PC-3 (cell line): ENCODE data around the gene NUP93. TPM values are rescaled to one million over a fixed set of nuclear protein-coding genes. Genes with fewer than 3 reads are reported as not detected.
"Not testable (repeated sequence)": the region's sequence is repeated elsewhere in the genome, so short reads cannot be mapped to it uniquely, and the experiment has no call there.

Source experiments
- ATAC-seq: fragments of 200-7000 bp; cut with Tn5 transposase; 2 replicates; pipeline ENCODE4 v1.9.1; 2020; ENCODE audit warnings: mild to moderate bottlenecking, moderate library complexity
- BruUV-seq: library from RNA; stranded (reverse); fragments of 400-500 nt; replicated peaks from 2 replicates; lab custom pipeline; 2021; lab: Mats Ljungman, UMichigan
- CTCF ChIA-PET: fragments of 300-600 bp; sonication (Branson Sonifier 250); formaldehyde crosslinking; loops from one replicate; lab custom pipeline; 2022; ENCODE audit warnings: antibody characterized with exemption; lab: Charles Lee
- POLR2A ChIA-PET: fragments of 300-600 bp; sonication (Branson Sonifier 250); formaldehyde crosslinking; loops from one replicate; lab custom pipeline; 2022; ENCODE audit warnings: antibody characterized with exemption; ENCODE audit not compliant: unreplicated experiment; lab: Charles Lee
- DNase-seq: peaks from one replicate; pipeline ENCODE4 v3.0.0-alpha.2; 2015
- H2AFZ ChIP-seq: fragments of 300-600 bp; sonication (generic); 2 replicates; pipeline ENCODE4 v1.6.0; 2016; ENCODE audit warnings: antibody characterized with exemption, low read length
- H3F3A ChIP-seq: fragments of 300-600 bp; sonication (generic); one replicate; pipeline ENCODE4 v1.6.0; 2017; ENCODE audit warnings: antibody characterized with exemption, low read length, control low read depth, mild to moderate bottlenecking; ENCODE audit not compliant: unreplicated experiment
- H3K27ac ChIP-seq: fragments of 300-600 bp; sonication (generic); 2 replicates; pipeline ENCODE4 v1.5.1; 2016; ENCODE audit warnings: mild to moderate bottlenecking, low read length
- H3K27me3 ChIP-seq: fragments of 300-600 bp; sonication (generic); 2 replicates; pipeline ENCODE4 v1.6.1; 2016; ENCODE audit warnings: low read length, mixed read lengths
- H3K36me3 ChIP-seq: fragments of 300-600 bp; sonication (generic); 2 replicates; pipeline ENCODE4 v1.6.1; 2016; ENCODE audit warnings: low read depth, mixed run types, low read length, mixed read lengths
- H3K4me1 ChIP-seq: fragments of 300-600 bp; sonication (generic); 2 replicates; pipeline ENCODE4 v1.5.1; 2016; ENCODE audit warnings: low read length; ENCODE audit not compliant: insufficient read depth
- H3K4me2 ChIP-seq: fragments of 300-600 bp; sonication (generic); 2 replicates; pipeline ENCODE4 v1.6.0; 2016; ENCODE audit warnings: low read length
- H3K4me3 ChIP-seq: fragments of 300-600 bp; sonication (generic); 2 replicates; pipeline ENCODE4 v1.5.1; 2016; ENCODE audit warnings: mild to moderate bottlenecking, low read length, mixed read lengths
- H3K79me2 ChIP-seq: fragments of 300-600 bp; sonication (generic); 2 replicates; pipeline ENCODE4 v1.6.1; 2017; ENCODE audit warnings: low read length, mixed read lengths
- H3K9ac ChIP-seq: fragments of 300-600 bp; sonication (generic); 2 replicates; pipeline ENCODE4 v1.6.0; 2016; ENCODE audit warnings: mild to moderate bottlenecking, low read length
- H3K9me2 ChIP-seq: fragments of 300-600 bp; sonication (generic); replicated peaks from 2 replicates; pipeline ENCODE4 v1.6.1; 2016; ENCODE audit warnings: mixed run types, low read length, mixed read lengths
- H3K9me3 ChIP-seq: fragments of 300-600 bp; sonication (generic); 2 replicates; pipeline ENCODE4 v1.6.1; 2016; ENCODE audit warnings: low read length, mixed read lengths
- H4K20me1 ChIP-seq: fragments of 300-600 bp; sonication (generic); 2 replicates; pipeline ENCODE4 v1.6.1; 2016; ENCODE audit warnings: low read length, mixed read lengths
- EZH2 ChIP-seq: fragments of 300-600 bp; sonication (generic); IDR thresholded peaks from one replicate; pipeline ENCODE4 v1.6.1; 2017; ENCODE audit warnings: antibody characterized with exemption, mild to moderate bottlenecking, low read length; ENCODE audit not compliant: unreplicated experiment
- EZH2phosphoT487 ChIP-seq: fragments of 300-600 bp; sonication (generic); IDR thresholded peaks from 2 replicates; pipeline ENCODE4 v1.6.1; 2018; ENCODE audit warnings: mild to moderate bottlenecking, antibody characterized with exemption, low read length, borderline replicate concordance
- intact Hi-C: fragments of 100-400 bp; cut with micrococcal nuclease; formaldehyde crosslinking; loops from 2 replicates; pipeline ENCODE4 v1.9.0; 2023
- total RNA-seq: library from RNA; depleted of rRNA; stranded (reverse); fragments of >200 nt; gene quantifications from 2 replicates; pipeline ENCODE4 v1.2.3, GENCODE V29; 2014
- TF ChIP-seq, protein P1 (sequence below): fragments of 300-600 bp; sonication (generic); conservative IDR thresholded peaks from 2 replicates; pipeline ENCODE4 v1.5.1; 2017; ENCODE audit warnings: antibody characterized with exemption, low read depth, mild to moderate bottlenecking, low read length

Gene NUP93
- total RNA-seq, 1 experiment from 2014 or later = 98.6 TPM

DNA sequence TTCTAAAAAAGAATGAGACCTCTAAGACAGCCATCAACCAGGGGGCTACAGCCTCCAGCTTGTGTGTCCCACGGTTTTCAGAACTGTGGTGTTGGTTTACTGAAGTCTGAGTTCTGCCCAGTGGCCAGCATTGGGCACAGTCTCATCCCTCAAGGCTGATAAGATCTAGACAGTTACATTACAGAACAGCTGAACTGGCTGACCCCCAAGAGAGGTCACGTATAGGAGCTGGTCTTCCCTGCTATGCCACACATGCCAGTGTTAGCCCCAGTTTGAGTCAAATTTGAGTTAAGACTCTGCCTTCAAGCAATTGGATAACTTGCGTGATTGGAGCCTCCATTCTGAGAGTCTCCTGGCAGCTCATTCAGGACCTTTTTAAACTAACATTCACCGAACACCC is 14.8 kb upstream of the NUP93 start:
- POLR2A ChIA-PET = no interaction called here
- no peak for TF ChIP-seq EZH2phosphoT487
- no peak for TF ChIP-seq EZH2
- TF ChIP-seq, protein P1, sequence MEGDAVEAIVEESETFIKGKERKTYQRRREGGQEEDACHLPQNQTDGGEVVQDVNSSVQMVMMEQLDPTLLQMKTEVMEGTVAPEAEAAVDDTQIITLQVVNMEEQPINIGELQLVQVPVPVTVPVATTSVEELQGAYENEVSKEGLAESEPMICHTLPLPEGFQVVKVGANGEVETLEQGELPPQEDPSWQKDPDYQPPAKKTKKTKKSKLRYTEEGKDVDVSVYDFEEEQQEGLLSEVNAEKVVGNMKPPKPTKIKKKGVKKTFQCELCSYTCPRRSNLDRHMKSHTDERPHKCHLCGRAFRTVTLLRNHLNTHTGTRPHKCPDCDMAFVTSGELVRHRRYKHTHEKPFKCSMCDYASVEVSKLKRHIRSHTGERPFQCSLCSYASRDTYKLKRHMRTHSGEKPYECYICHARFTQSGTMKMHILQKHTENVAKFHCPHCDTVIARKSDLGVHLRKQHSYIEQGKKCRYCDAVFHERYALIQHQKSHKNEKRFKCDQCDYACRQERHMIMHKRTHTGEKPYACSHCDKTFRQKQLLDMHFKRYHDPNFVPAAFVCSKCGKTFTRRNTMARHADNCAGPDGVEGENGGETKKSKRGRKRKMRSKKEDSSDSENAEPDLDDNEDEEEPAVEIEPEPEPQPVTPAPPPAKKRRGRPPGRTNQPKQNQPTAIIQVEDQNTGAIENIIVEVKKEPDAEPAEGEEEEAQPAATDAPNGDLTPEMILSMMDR = no peak
- Histone ChIP-seq H3K27ac (no peak overlapping the region), H2AFZ (no peak overlapping the region), H3K79me2 (no peaks in the 10 kb centered on the region), H3K9ac (no peak overlapping the region), H3F3A (no peaks in the 10 kb centered on the region), H3K27me3 (no peaks in the 10 kb centered on the region), H4K20me1 (no peaks in the 10 kb centered on the region), H3K4me2 (no peak overlapping the region), H3K4me3 (no peak overlapping the region), H3K9me2 (no peaks in the 10 kb centered on the region), H3K36me3 (no peaks in the 10 kb centered on the region), H3K9me3 (no peaks in the 10 kb centered on the region), H3K4me1 (no peaks in the 10 kb centered on the region)
- intact Hi-C loops = no loop called here
- no peak for DNase-seq
- ATAC-seq = no peak
- CTCF ChIA-PET = no interaction called here
- BruUV-seq = no TSS peak

DNA sequence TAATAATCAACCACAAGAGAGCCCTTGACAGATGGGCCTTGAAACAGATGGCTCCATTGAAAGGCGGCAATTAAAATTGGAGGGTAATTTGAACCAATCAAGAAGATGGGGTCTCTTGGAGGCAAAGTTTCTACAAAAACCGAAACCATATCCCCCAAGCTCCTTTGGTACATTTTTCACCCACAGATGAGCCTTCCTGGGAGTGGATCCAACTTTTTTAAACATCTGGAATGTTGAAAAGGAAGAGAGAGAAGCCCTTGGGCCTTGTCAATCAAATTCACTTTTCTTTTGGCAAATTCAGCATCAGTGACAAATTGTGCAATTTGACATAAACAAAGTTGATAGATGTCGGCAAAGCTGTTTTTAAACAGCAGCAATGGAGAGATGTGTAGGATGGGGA is 13.2 kb upstream of the NUP93 start:
- no peak for ATAC-seq
- Histone ChIP-seq H3K9me2 (no peaks in the 10 kb centered on the region), H3K36me3 (no peaks in the 10 kb centered on the region), H3K4me3 (no peak overlapping the region), H2AFZ (no peak overlapping the region), H3F3A (no peaks in the 10 kb centered on the region), H3K9me3 (no peaks in the 10 kb centered on the region), H3K27me3 (no peaks in the 10 kb centered on the region), H4K20me1 (no peaks in the 10 kb centered on the region), H3K79me2 (no peaks in the 10 kb centered on the region), H3K4me1 (no peaks in the 10 kb centered on the region), H3K9ac (no peak overlapping the region), H3K27ac (no peak overlapping the region), H3K4me2 (no peak overlapping the region)
- POLR2A ChIA-PET = no interaction called here
- TF ChIP-seq, protein P1 = no peak
- TF ChIP-seq EZH2phosphoT487 = no peak
- TF ChIP-seq EZH2 = no peak
- CTCF ChIA-PET = no interaction called here
- no TSS peak for BruUV-seq
- DNase-seq = no peak
- intact Hi-C loops = no loop called here

DNA sequence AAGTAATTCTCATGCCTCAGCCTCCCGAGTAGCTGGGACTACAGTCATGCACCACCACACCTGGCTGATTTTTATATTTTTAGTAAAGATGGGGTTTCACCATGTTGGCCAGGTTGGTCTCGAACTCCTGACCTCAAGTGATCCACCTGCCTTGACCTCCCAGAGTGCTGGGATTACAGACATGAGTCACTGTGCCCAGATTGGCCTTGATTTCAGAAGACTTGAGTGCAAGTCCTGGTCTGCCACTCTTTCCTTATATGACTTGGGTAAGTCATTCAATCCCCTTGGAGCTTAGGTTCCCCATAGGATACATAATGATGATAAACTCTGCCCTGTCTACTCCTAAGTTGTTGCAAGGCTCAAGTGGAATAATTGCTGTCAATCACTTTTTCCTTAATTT is 12.4 kb upstream of the NUP93 start:
- H3K9me3 ChIP-seq, POLR2A ChIA-PET, H3K27me3 ChIP-seq, H3K9me2 ChIP-seq, H3K36me3 ChIP-seq, H2AFZ ChIP-seq, H3K9ac ChIP-seq, H3K27ac ChIP-seq, H3K4me2 ChIP-seq, intact Hi-C loops, ATAC-seq, BruUV-seq, H3K79me2 ChIP-seq, H3K4me1 ChIP-seq, H3K4me3 ChIP-seq, DNase-seq, CTCF ChIA-PET, H4K20me1 ChIP-seq, H3F3A ChIP-seq: not testable (repeated sequence)
